Measurements from ENCODE around the gene ACAA1. TPM values are rescaled to one million over a fixed set of nuclear protein-coding genes. Genes with fewer than 3 reads are reported as not detected.

The ACAA1 gene, protein sequence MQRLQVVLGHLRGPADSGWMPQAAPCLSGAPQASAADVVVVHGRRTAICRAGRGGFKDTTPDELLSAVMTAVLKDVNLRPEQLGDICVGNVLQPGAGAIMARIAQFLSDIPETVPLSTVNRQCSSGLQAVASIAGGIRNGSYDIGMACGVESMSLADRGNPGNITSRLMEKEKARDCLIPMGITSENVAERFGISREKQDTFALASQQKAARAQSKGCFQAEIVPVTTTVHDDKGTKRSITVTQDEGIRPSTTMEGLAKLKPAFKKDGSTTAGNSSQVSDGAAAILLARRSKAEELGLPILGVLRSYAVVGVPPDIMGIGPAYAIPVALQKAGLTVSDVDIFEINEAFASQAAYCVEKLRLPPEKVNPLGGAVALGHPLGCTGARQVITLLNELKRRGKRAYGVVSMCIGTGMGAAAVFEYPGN
- total RNA-seq (2014; rRNA removed) (76.4 and 94.5 TPM in 2 replicates), Bru-seq, nascent RNA (percentile 87 among the genes with signal in this experiment), BruChase-seq, experiment 1, labeled RNA remaining after a 6-hour chase (percentile 83 among the genes with signal in this experiment), BruChase-seq, experiment 2, labeled RNA remaining after a 2-hour chase (percentile 86 among the genes with signal in this experiment)
- long read RNA-seq, transcript ACAA1-202 (12 exons, 1,785 nt), result major isoform, 145 of 273 reads
- long read RNA-seq, transcript ACAA1-203 (10 exons, 1,944 nt), result minor isoform, 19 of 273 reads
- long read RNA-seq, partial matches to known transcripts, result 18 of 273 reads
- long read RNA-seq, other reads (novel, unspliced or antisense), result 90 of 273 reads

DNA sequence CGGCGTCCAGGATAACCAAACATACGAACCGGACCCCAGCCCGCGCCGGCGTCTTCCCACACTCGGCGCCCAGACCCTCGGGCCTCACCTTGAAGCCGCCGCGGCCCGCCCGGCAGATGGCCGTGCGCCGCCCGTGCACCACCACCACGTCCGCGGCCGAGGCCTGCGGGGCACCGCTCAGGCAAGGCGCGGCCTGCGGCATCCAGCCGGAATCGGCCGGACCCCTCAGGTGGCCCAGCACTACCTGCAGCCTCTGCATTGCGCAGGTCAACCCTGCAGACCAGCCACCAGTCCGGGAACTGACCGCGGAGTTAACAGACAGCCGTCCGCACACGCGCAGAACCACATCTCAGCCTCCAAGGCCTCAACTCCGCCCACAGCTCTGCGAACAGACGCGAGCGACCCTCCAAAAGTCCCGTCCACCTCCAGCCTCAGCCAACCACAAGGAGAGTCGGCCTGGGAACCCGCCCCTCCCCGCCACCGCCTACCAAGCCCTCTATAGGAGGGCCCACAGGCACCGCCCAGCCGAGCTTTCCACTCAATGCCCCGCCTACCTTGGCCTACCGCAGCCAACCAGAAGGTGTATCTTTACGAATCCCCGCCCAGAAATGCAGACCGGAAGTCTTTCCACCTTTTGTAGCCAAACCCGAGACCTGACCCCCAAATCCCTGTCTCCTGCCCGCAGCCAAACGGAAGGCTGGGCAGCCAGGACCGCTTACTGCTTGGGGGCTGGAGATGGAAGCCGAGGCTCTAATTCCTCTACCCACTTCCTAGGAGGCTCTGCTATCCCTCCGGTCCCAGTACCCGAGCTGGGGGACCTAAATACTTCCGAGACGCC, at the start of gene ACAA1:
ACAA1 (minus strand) TSS at position 351 of the 838 bp plus-strand sequence; CDS start at position 259, 92 bp downstream.
- POLR2A ChIA-PET (ENCODE audit: unreplicated experiment), result interaction anchor here (0.5 to 1.4 kb wide), 9 partner anchors 12 to 916 kb away, joined by 3 to 17 read pairs (median 3); partner anchors contain the start of gene OXSR1
- Histone ChIP-seq H3K4me2 (ENCODE audit: low read length) (peak within 1 kb of the TSS; percentile 99), H3K27me3 (ENCODE audit: low read length) (no peaks in the 10 kb centered on the region), H3K9ac (ENCODE audit: low read length) (peak within 1 kb of the TSS; percentile 89), H3K9me2 (replicated peaks; ENCODE audit: low read length) (no peaks in the 10 kb centered on the region), H4K20me1 (ENCODE audit: low read length) (no peaks in the 10 kb centered on the region), H3F3A (ENCODE audit: low read length, unreplicated experiment) (peaks cover 4% of the 10 kb centered on the region), H3K27ac (ENCODE audit: low read length) (peak within 1 kb of the TSS; percentile 95), H3K4me3 (ENCODE audit: low read length) (peak within 1 kb of the TSS; percentile 93), H3K9me3 (ENCODE audit: low read length) (no peaks in the 10 kb centered on the region), H2AFZ (ENCODE audit: low read length) (peak within 1 kb of the TSS; percentile 68), H3K36me3 (ENCODE audit: low read depth, low read length) (peaks cover 20% of the 10 kb centered on the region), H3K4me1 (ENCODE audit: insufficient read depth, low read length) (peaks cover 76% of the 10 kb centered on the region), H3K79me2 (ENCODE audit: low read length) (peaks cover 73% of the 10 kb centered on the region)
- intact Hi-C loops (cut with micrococcal nuclease), result loop anchor here (1.0 to 10.0 kb wide), 4 partner anchors 28 to 1248 kb away; partner anchors contain the start of genes ACVR2B, OXSR1 and SLC25A38
- no peak for TF ChIP-seq EZH2phosphoT487 (IDR thresholded peaks at IDR 0.05; ENCODE audit: borderline replicate concordance, low read length)
- TF ChIP-seq, protein P1, sequence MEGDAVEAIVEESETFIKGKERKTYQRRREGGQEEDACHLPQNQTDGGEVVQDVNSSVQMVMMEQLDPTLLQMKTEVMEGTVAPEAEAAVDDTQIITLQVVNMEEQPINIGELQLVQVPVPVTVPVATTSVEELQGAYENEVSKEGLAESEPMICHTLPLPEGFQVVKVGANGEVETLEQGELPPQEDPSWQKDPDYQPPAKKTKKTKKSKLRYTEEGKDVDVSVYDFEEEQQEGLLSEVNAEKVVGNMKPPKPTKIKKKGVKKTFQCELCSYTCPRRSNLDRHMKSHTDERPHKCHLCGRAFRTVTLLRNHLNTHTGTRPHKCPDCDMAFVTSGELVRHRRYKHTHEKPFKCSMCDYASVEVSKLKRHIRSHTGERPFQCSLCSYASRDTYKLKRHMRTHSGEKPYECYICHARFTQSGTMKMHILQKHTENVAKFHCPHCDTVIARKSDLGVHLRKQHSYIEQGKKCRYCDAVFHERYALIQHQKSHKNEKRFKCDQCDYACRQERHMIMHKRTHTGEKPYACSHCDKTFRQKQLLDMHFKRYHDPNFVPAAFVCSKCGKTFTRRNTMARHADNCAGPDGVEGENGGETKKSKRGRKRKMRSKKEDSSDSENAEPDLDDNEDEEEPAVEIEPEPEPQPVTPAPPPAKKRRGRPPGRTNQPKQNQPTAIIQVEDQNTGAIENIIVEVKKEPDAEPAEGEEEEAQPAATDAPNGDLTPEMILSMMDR (conservative IDR thresholded peaks at IDR 0.05; ENCODE audit: low read depth, low read length), result no peak
- TF ChIP-seq EZH2 (IDR thresholded peaks at IDR 0.05; ENCODE audit: low read length, unreplicated experiment), result no peak
- CTCF ChIA-PET, result interaction anchor here (0.6 to 1.1 kb wide), 3 partner anchors 21 to 210 kb away, joined by 4 to 7 read pairs (median 5); partner anchors contain the start of gene XYLB
- DNase-seq, result peak; percentile 99
- BruUV-seq (replicated peaks), result no TSS peak
- peak; percentile 80 for ATAC-seq

DNA sequence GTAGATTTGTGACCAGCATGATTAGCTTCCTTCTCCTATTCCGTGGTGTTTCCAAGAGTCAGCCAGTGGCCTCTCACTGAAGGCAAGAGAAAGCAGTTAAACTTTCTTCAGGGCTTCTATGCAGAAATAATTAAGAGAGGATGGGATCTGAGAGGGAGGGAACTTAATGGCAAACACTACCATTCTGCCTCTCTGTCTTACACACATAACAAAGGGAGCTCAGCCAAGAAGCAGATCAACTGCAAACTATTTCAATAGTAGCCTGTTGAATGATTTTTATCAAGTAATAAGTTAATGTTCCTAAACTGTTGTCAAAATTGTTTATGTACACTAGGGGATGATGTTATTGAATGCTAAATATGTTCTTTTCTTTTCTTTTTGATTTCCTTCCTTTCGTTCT, 40.3 kb upstream of the ACAA1 start:
- no peak for DNase-seq
- TF ChIP-seq, protein P1 (conservative IDR thresholded peaks at IDR 0.05; ENCODE audit: low read depth, low read length), result no peak
- TF ChIP-seq EZH2phosphoT487 (IDR thresholded peaks at IDR 0.05; ENCODE audit: borderline replicate concordance, low read length) (no peak), EZH2 (IDR thresholded peaks at IDR 0.05; ENCODE audit: low read length, unreplicated experiment) (no peak)
- Histone ChIP-seq H4K20me1 (ENCODE audit: low read length) (peaks cover 85% of the 10 kb centered on the region), H3K27ac (ENCODE audit: low read length) (no peak overlapping the region), H3K9me3 (ENCODE audit: low read length) (no peaks in the 10 kb centered on the region), H3K79me2 (ENCODE audit: low read length) (peaks cover 99% of the 10 kb centered on the region), H3K9ac (ENCODE audit: low read length) (no peak overlapping the region), H3F3A (ENCODE audit: low read length, unreplicated experiment) (no peaks in the 10 kb centered on the region), H3K36me3 (ENCODE audit: low read depth, low read length) (peaks cover 10% of the 10 kb centered on the region; the same call in 1 of the 2 replicates), H3K4me2 (ENCODE audit: low read length) (no peak overlapping the region), H2AFZ (ENCODE audit: low read length) (no peak overlapping the region), H3K27me3 (ENCODE audit: low read length) (no peaks in the 10 kb centered on the region), H3K9me2 (replicated peaks; ENCODE audit: low read length) (no peaks in the 10 kb centered on the region), H3K4me1 (ENCODE audit: insufficient read depth, low read length) (peaks cover 22% of the 10 kb centered on the region), H3K4me3 (ENCODE audit: low read length) (no peak overlapping the region)
- no TSS peak for BruUV-seq (replicated peaks)
- ChIA-PET POLR2A (ENCODE audit: unreplicated experiment) (no interaction called here), CTCF (no interaction called here)
- no peak for ATAC-seq
- intact Hi-C loops (cut with micrococcal nuclease), result no loop called here

Measured in PC-3 (cell line).